ENCODE data around the gene MYL6B. TPM values are rescaled to one million over a fixed set of nuclear protein-coding genes. Genes with fewer than 3 reads are reported as not detected.
"Not testable (repeated sequence)": the region's sequence is repeated elsewhere in the genome, so short reads cannot be mapped to it uniquely, and the experiment has no call there.

The MYL6B gene
- total RNA-seq, 6 experiments from 2014 or later, result 4.9 to 18.7 (median 12.6) TPM

GRCh38 chr12:56110571-56110970 is 41.8 kb upstream of the MYL6B start:
- ATAC-seq (no peak), DNase-seq (no peak)
- H3K4me1 ChIP-seq, result peaks cover 0 to 7% (median 4%) of the 10 kb centered on the region in 4 donors
- H3K27me3 ChIP-seq, result no peaks in the 10 kb centered on the region
- H3K4me3 ChIP-seq, result no peak overlapping the region
- intact Hi-C loops (cut with DNase I), result no loop called here
- no peaks in the 10 kb centered on the region for H3K9me3 ChIP-seq
- peaks cover 13 to 71% (median 33%) of the 10 kb centered on the region in 4 donors for H3K36me3 ChIP-seq
- 98% methylated on average over 5 of the region's 5 CpGs for WGBS (ENCODE audit: insufficient coverage, low coverage, low lambda C conversion rate, missing lambda C conversion rate)
- H3K27ac ChIP-seq, result no peak overlapping the region
- TF ChIP-seq CTCF (IDR thresholded peaks at IDR 0.05) (no peak), POLR2A (IDR thresholded peaks at IDR 0.05) (no peak)

- no peak for ATAC-seq
- intact Hi-C loops (cut with DNase I), result no loop called here
- Histone ChIP-seq H3K36me3 (peaks cover 7 to 45% (median 24%) of the 10 kb centered on the region in 4 donors), H3K4me3 (no peak overlapping the region), H3K27me3 (no peaks in the 10 kb centered on the region), H3K9me3 (no peaks in the 10 kb centered on the region), H3K27ac (no peak overlapping the region), H3K4me1 (peaks cover 0 to 5% (median 2%) of the 10 kb centered on the region in 4 donors)
- TF ChIP-seq POLR2A (IDR thresholded peaks at IDR 0.05) (no peak), CTCF (IDR thresholded peaks at IDR 0.05) (no peak)
- WGBS (ENCODE audit: insufficient coverage, low coverage, low lambda C conversion rate, missing lambda C conversion rate), result 100% methylated on average over 1 of the region's 1 CpG
- no peak for DNase-seq
Observed at GRCh38 chr12:56114084-56114483, 38.3 kb upstream of the MYL6B start.

GRCh38 chr12:56115329-56115728 is 37.1 kb upstream of the MYL6B start:
- H3K27me3 ChIP-seq, result no peaks in the 10 kb centered on the region
- peak overlapping the region; percentile 58 to 95 (median 74) for H3K4me3 ChIP-seq
- peak overlapping the region; percentile 78 to 88 (median 81) for H3K27ac ChIP-seq
- 62% methylated on average over 10 of the region's 10 CpGs for WGBS (ENCODE audit: insufficient coverage, low coverage, low lambda C conversion rate, missing lambda C conversion rate)
- ATAC-seq (no peak), DNase-seq (no peak)
- intact Hi-C loops (cut with DNase I), result no loop called here
- no peak for TF ChIP-seq POLR2A (IDR thresholded peaks at IDR 0.05)
- H3K9me3 ChIP-seq, result no peaks in the 10 kb centered on the region
- peaks cover 0 to 33% (median 14%) of the 10 kb centered on the region in 4 donors for H3K36me3 ChIP-seq
- H3K4me1 ChIP-seq, result peaks cover 0 to 16% (median 8%) of the 10 kb centered on the region in 4 donors

GRCh38 chr12:56116267-56117081 is 35.9 kb upstream of the MYL6B start, which contains the start of gene RPL41:
Gene RPL41 (plus strand): TSS chr12:56116633.
- Histone ChIP-seq H3K27me3 (no peaks in the 10 kb centered on the region), H3K4me1 (peaks cover 0 to 27% (median 13%) of the 10 kb centered on the region in 4 donors), H3K27ac (peak within 1 kb of the TSS; percentile 78 to 88 (median 81)), H3K9me3 (no peaks in the 10 kb centered on the region), H3K36me3 (peaks cover 0 to 21% (median 5%) of the 10 kb centered on the region in 4 donors), H3K4me3 (peak within 1 kb of the TSS; percentile 58 to 95 (median 74))
- WGBS (ENCODE audit: insufficient coverage, low coverage, low lambda C conversion rate, missing lambda C conversion rate), result under 1% methylated on average over 34 of the region's 34 CpGs
- ATAC-seq, result peak; percentile 61 to 64 (median 63)
- peak; percentile 92 to 95 (median 94) for DNase-seq
- TF ChIP-seq POLR2A (IDR thresholded peaks at IDR 0.05) (peak; percentile 95), CTCF (IDR thresholded peaks at IDR 0.05) (no peak)
- intact Hi-C loops (cut with DNase I), result no loop called here

- H3K27me3 ChIP-seq; H3K9me3 ChIP-seq; DNase-seq; intact Hi-C loops (cut with DNase I); ATAC-seq: not testable (repeated sequence)
- Histone ChIP-seq H3K4me3 (peak overlapping the region; percentile 58 to 95 (median 74)), H3K27ac (peak overlapping the region; percentile 78 to 88 (median 81)), H3K36me3 (peaks cover 0 to 14% (median 2%) of the 10 kb centered on the region in 4 donors), H3K4me1 (peaks cover 0 to 34% (median 17%) of the 10 kb centered on the region in 4 donors)
- 0% methylated on average over 12 of the region's 16 CpGs for WGBS (ENCODE audit: insufficient coverage, low coverage, low lambda C conversion rate, missing lambda C conversion rate)
Observed at GRCh38 chr12:56117082-56117706, 35.2 kb upstream of the MYL6B start.

Measured in right lobe of liver (tissue), 6 donors.